H7 (cell line): ENCODE results near the gene PEDS1. TPM values are rescaled to one million over a fixed set of nuclear protein-coding genes. Genes with fewer than 3 reads are reported as not detected.
"Not testable (repeated sequence)": the region's sequence is repeated elsewhere in the genome, so short reads cannot be mapped to it uniquely, and the experiment has no call there.

ENCODE experiments used
- DNase-seq: peaks from one replicate; pipeline ENCODE4 v3.0.0; 2012
- H3K27me3 ChIP-seq: 2 replicates; pipeline ENCODE4 v1.6.0; 2011; ENCODE audit warnings: mild to moderate bottlenecking, low read length; ENCODE audit not compliant: control insufficient read depth, insufficient read depth
- H3K36me3 ChIP-seq: replicated peaks from 2 replicates; pipeline ENCODE4 v1.5.1; 2011; ENCODE audit warnings: low read length; ENCODE audit not compliant: control insufficient read depth, insufficient read depth
- H3K4me3 ChIP-seq: 2 replicates; pipeline ENCODE4 v1.5.1; 2011; ENCODE audit warnings: low read depth, mild to moderate bottlenecking, control low read depth, low read length, moderate library complexity; ENCODE audit not compliant: insufficient read depth
- total RNA-seq: library from RNA; depleted of rRNA; stranded (reverse); fragments of >200 nt; shearing (Covaris generic); gene quantifications from 2 replicates; pipeline ENCODE4 v1.2.3, GENCODE V29; 2014

The PEDS1 gene
- total RNA-seq, 1 experiment from 2014 or later = 47.7 TPM

- Histone ChIP-seq H3K27me3 (no peaks in the 10 kb centered on the region), H3K36me3 (no peaks in the 10 kb centered on the region), H3K4me3 (no peak overlapping the region)
- peak; percentile 90 for DNase-seq
Measured at GRCh38 chr20:50186151-50186885, 32.8 kb upstream of the PEDS1 start.

DNA sequence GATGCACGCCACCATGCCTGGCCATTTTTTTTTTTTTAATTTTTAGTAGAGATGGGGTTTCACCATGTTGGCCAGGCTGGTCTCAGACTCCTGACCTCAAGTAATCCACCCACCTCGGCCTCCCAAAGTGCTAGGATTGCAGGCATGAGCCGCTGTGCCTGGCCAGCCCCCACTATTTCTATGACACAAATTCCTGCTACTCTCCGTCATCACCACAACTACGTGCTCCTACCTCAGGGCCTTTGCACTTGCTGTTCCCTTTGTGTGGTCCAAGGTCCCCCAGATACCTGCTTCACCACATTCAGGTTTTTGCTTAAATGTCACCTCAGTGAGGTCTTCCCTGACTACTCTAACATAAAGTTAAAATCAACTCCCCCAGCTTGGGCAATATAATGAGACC is 31.9 kb upstream of the PEDS1 start:
- H3K36me3 ChIP-seq = no peaks in the 10 kb centered on the region
- no peak overlapping the region for H3K4me3 ChIP-seq
- no peaks in the 10 kb centered on the region for H3K27me3 ChIP-seq
- no peak for DNase-seq

DNA sequence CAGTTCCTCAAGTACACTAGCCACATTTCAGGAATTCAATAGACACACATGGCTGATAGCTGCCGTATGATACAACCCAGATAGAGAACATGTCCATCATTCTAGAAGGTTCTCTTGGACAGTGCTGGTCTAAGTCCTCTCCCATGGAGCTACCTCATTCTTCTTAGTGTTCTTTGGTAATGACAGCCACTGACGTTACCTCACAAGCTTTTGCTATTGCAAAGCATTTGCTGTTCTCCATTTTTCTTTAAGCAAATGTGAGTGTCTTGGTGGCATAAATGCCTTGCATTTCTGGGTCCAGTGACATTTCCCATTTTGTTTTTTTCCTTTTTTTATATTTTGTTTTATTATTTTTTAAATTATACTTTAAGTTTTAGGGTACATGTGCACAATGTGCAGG is 28.8 kb upstream of the PEDS1 start:
- DNase-seq = no peak
- Histone ChIP-seq H3K27me3 (no peaks in the 10 kb centered on the region), H3K36me3 (no peaks in the 10 kb centered on the region)

DNA sequence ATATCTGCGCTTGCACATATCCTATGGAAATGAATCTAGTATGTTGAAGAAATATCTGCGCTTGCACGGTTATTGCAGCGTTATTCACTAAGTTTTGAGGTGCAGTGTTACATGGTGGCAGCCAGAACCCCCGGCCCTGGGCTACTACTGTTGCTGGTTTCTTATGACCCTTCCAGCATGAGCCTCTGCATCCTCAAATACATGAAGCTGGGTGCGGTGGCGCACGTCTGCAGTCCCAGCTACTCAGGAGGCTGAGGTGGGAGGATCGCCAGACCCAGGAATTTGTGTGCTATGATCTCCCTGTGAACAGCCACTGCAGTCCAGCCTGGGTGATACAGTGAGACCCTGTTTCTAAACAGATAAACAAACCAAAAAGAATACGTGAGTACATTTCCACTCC is 27.8 kb upstream of the PEDS1 start:
- no peak for DNase-seq
- H3K27me3 ChIP-seq = no peaks in the 10 kb centered on the region
- H3K36me3 ChIP-seq = no peaks in the 10 kb centered on the region
- H3K4me3 ChIP-seq = no peak overlapping the region

More for the DNA sequence above, 28.8 kb upstream of the PEDS1 start:
- no peak overlapping the region for H3K4me3 ChIP-seq

GRCh38 chr20:50178672-50179071 is 25.1 kb upstream of the PEDS1 start:
- not testable (repeated sequence) for H3K36me3 ChIP-seq, H3K27me3 ChIP-seq, H3K4me3 ChIP-seq, DNase-seq

DNA sequence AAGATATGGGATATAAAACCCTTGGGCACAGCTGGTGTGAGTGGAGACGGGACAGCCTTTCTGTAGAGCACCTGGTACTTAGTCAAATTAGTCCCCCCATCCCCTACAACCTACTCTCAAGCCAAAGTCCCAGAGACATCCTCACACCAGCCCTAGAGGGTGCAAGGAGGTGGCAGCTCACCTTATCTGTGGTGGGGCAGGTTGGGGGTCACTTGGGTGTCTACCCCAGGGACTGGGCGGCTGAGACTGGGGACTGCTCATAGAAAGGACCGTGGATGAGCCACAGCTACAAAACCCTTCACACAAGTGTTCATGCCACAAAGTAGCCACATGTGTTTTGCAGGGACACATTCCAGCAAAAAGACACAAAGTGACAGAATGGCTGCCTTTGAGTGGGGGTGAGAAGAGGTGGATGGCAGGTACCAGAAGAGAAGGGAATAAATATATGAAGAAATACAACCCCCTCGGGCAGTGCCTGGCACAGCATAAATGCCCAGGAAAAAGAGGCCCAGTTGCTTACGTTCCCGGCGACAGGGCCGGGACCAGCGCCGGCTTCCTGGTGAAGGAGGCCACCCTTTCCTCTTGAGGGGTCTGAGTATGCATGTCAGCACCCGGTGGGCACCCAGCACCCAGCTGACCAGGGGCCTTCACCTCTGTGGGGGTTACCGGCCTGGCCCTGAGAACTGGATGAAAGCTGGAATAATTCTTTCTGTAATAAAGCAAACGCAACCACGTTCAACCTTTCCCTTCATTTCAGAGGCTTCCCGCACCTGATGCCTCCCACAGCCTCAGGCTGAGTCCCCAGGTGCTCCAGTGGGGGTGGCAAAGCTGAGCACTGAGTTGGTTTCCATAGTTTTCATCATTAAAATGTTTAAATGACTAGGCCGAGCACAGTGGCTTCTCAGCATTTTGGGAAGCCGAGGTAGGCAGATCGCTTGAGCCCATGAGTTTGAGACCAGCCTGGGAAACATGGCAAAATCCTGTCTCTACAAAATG is 22.7 kb upstream of the PEDS1 start:
- no peak for DNase-seq
- no peaks in the 10 kb centered on the region for H3K27me3 ChIP-seq
- no peaks in the 10 kb centered on the region for H3K36me3 ChIP-seq
- no peak overlapping the region for H3K4me3 ChIP-seq

GRCh38 chr20:50174456-50174855 is 20.9 kb upstream of the PEDS1 start:
- DNase-seq = no peak
- no peak overlapping the region for H3K4me3 ChIP-seq
- H3K36me3 ChIP-seq = no peaks in the 10 kb centered on the region
- H3K27me3 ChIP-seq = no peaks in the 10 kb centered on the region

DNA sequence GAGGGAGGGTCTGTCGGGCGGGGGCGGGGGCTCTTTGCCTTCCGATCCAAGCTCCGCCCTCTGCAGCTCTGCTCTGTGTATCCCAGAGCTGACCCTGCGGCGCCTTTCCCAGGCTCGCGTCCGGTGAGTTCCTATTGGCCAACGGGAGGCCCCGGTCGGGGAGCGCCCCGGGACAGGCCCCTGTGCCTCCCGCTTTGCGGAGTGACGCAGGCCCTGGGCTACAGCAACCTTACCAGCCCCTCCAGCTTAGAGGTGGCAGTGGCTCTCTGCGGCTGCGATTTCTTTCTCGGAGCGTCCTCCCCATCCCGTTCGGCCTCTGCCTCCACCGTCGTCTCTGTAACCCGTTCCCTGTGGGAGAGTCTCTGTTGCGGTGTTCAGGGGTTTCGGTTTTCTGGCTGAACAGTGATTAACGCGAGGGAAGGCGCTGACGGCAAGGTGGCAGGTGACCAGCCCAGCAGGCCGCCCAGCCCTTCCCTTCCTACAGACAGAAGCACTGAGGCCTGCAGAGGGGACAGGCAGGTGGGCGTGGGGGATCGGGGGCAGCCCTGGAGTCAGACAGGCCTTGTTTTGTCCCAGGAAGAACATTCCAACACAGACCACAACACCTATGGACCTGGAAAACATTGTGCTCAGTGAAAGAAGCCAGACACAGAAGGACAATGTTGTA is 19.0 kb upstream of the PEDS1 start:
- Histone ChIP-seq H3K36me3 (no peaks in the 10 kb centered on the region), H3K4me3 (peak overlapping the region; percentile 57), H3K27me3 (no peaks in the 10 kb centered on the region)
- DNase-seq = peak; percentile 98

GRCh38 chr20:50170549-50171220 is 17.2 kb upstream of the PEDS1 start:
- DNase-seq = no peak

DNA sequence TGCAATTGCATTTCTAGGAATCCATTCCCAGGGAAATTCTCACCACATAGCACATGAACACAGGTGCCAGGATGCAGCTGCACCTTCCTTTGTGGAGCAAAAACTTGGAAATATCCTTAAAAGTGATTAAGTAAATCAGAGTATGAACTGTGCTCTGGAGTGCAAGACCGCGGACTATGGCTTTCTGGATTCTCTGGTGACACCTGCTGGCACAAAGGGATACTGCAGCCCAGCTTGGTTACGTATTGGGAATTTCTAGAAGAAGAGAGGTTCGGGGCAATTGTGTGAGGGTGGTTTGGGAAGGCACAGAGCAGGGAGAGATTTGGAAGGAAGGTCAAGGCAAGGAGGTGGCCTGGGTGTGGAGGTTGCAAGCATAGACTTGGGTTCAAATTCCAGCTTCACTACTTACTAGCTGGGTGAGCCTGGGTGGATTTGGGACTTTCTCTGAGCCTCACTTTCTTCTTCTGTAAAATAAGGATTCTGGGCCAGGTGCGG is 15.9 kb upstream of the PEDS1 start:
- Histone ChIP-seq H3K36me3 (no peaks in the 10 kb centered on the region), H3K4me3 (no peak overlapping the region), H3K27me3 (no peaks in the 10 kb centered on the region)
- peak; percentile 80 for DNase-seq

More at GRCh38 chr20:50170549-50171220, 17.2 kb upstream of the PEDS1 start:
- Histone ChIP-seq H3K36me3 (no peaks in the 10 kb centered on the region), H3K4me3 (no peak overlapping the region), H3K27me3 (no peaks in the 10 kb centered on the region)

DNA sequence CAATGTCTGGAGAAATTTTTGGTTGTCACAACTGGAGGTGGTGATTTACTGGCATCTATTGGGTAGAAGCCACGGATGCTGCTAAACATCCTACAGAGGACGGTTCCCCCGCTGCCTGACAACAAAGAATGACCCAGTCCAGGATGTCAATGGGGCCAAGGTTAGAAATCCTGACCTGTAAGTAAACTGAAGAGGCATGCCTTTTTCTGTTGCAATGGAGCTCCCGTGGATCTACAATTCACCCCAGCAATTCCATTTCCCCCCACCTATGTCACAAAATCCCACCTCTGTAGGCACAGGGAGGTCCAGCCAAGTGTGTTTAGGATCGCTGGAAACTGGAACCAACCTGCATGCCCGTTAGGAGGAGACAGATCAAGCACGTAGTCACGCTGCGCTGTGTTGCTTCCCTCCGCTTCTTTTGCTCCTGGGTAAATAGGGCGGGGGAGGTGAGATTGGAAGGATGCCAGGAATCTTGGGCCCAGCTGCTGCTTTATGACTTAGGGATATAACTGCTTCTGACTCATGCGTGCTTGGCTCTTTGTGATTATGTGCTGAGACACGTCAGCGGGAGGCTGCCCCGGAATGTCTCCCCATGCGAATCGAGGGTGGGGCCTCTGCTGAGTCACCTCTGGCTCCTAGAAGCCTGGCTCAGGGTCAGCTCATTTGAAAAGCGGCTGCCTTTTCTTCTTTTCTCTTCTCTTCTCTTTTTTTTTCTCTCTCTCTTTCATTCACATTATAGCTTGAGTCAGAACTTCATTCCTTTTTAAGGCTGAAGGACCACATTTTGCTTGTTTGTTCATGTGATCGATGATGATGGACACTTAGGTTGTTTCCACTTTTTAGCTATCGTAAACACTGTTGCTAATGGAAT is 12.4 kb upstream of the PEDS1 start:
- peak overlapping the region; percentile 33 for H3K4me3 ChIP-seq
- no peaks in the 10 kb centered on the region for H3K27me3 ChIP-seq
- H3K36me3 ChIP-seq = no peaks in the 10 kb centered on the region
- peak; percentile 90 for DNase-seq

- no peaks in the 10 kb centered on the region for H3K36me3 ChIP-seq
Measured at GRCh38 chr20:50163570-50164317, 10.2 kb upstream of the PEDS1 start.

DNA sequence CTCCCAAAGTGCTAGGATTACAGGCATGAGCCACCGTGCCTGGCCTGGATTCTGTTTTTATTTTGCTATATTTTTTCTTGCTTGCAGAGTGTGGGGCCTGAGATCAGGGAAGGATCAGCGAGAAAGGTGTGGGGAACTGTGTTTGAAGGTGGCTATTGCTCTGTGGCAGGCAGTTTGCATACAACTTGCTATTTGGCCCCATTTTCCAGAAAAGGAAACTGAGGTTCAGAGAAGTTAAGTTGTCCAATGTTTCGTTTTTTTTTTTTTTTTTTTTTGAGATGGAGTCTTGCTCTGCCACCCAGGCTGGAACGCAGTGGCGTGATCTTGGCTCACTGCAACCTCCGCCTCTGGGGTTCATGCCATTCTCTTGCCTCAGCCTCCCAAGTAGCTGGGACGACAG is 8.0 kb upstream of the PEDS1 start:
- H3K4me3 ChIP-seq, DNase-seq, H3K36me3 ChIP-seq, H3K27me3 ChIP-seq: not testable (repeated sequence)

More at GRCh38 chr20:50163570-50164317, 10.2 kb upstream of the PEDS1 start:
- Histone ChIP-seq H3K4me3 (no peak overlapping the region), H3K27me3 (no peaks in the 10 kb centered on the region)
- peak; percentile 36 for DNase-seq
